HepG2 (cell line): ENCODE measurements around the gene EFNA2. TPM values are rescaled to one million over a fixed set of nuclear protein-coding genes. Genes with fewer than 3 reads are reported as not detected.

ENCODE experiments used
- CCAR2 ChIP-seq: fragments of 200-400 bp; formaldehyde crosslinking; optimal IDR thresholded peaks from 2 replicates; pipeline ENCODE3; 2018; ENCODE audit warnings: low read depth, mild to moderate bottlenecking, low read length, moderate library complexity
- CENPX ChIP-seq: sonication (generic); formaldehyde crosslinking; IDR thresholded peaks from 2 replicates; pipeline ENCODE4 v1.9.0; 2021; ENCODE audit warnings: mild to moderate bottlenecking, missing genetic modification reagents, moderate library complexity
- CREM ChIP-seq, 2 experiments: sonication (generic) in 1 of 2; formaldehyde crosslinking in 1 of 2; IDR thresholded peaks; 2 replicates each; pipeline versions ENCODE4 v1.4.0 to v1.6.1; 2016 to 2020; ENCODE audit warnings: antibody characterized with exemption in 1 of 2, mild to moderate bottlenecking in 1 of 2, missing genetic modification reagents in 1 of 2
- FIP1L1 ChIP-seq: fragments of 200-400 bp; formaldehyde crosslinking; IDR thresholded peaks from 2 replicates; pipeline ENCODE4 v1.6.1; 2018; ENCODE audit warnings: low read depth, mild to moderate bottlenecking, low read length, moderate library complexity, borderline replicate concordance; ENCODE audit not compliant: insufficient read depth
- FOSL1 ChIP-seq: sonication (generic); formaldehyde crosslinking; IDR thresholded peaks from 2 replicates; pipeline ENCODE4 v1.9.0; 2021; ENCODE audit warnings: missing genetic modification reagents, borderline replicate concordance
- FOSL2 ChIP-seq: sonication (generic); formaldehyde crosslinking; IDR thresholded peaks from 2 replicates; pipeline ENCODE4 v1.4.0; 2020; ENCODE audit warnings: missing genetic modification reagents
- HOXA9 ChIP-seq: sonication (generic); formaldehyde crosslinking; IDR thresholded peaks from 2 replicates; pipeline ENCODE4 v1.8.1; 2022; ENCODE audit warnings: missing genetic modification reagents, mild to moderate bottlenecking, moderate library complexity, borderline replicate concordance
- JUNB ChIP-seq: sonication (generic); formaldehyde crosslinking; IDR thresholded peaks from 2 replicates; pipeline ENCODE4 v1.8.0; 2022; ENCODE audit warnings: missing genetic modification reagents, mild to moderate bottlenecking, borderline replicate concordance
- KAT7 ChIP-seq: IDR thresholded peaks from 2 replicates; pipeline ENCODE4 v1.6.1; 2018; ENCODE audit warnings: borderline replicate concordance, missing compliant biosample characterization
- MIER3 ChIP-seq: IDR thresholded peaks from 2 replicates; pipeline ENCODE4 v1.6.1; 2016; ENCODE audit warnings: missing compliant biosample characterization, borderline replicate concordance
- MTA1 ChIP-seq: sonication (generic); formaldehyde crosslinking; IDR thresholded peaks from 2 replicates; pipeline ENCODE4 v1.4.0; 2020; ENCODE audit warnings: missing genetic modification reagents, mild to moderate bottlenecking, borderline replicate concordance
- MYC ChIP-seq: sonication (generic); formaldehyde crosslinking; IDR thresholded peaks from 2 replicates; pipeline ENCODE4 v1.9.0; 2021; ENCODE audit warnings: missing genetic modification reagents, borderline replicate concordance
- NPAS2 ChIP-seq: sonication (generic); formaldehyde crosslinking; IDR thresholded peaks from 2 replicates; pipeline ENCODE4 v1.8.0; 2022; ENCODE audit warnings: mild to moderate bottlenecking, missing genetic modification reagents, borderline replicate concordance
- PAX8 ChIP-seq: sonication (generic); formaldehyde crosslinking; IDR thresholded peaks from 2 replicates; pipeline ENCODE4 v1.8.0; 2022; ENCODE audit warnings: mild to moderate bottlenecking, missing genetic modification reagents, borderline replicate concordance
- RAD51 ChIP-seq: fragments of 450-650 bp; IDR thresholded peaks from 2 replicates; pipeline ENCODE4 v1.6.1; 2016; ENCODE audit warnings: borderline replicate concordance
- SCMH1 ChIP-seq: sonication (generic); formaldehyde crosslinking; IDR thresholded peaks from 2 replicates; pipeline ENCODE4 v1.9.0; 2021; ENCODE audit warnings: missing genetic modification reagents, mild to moderate bottlenecking, borderline replicate concordance
- SOX5 ChIP-seq: IDR thresholded peaks from 2 replicates; pipeline ENCODE4 v1.6.1; 2016; ENCODE audit warnings: borderline replicate concordance
- TEAD3 ChIP-seq: optimal IDR thresholded peaks from 2 replicates; pipeline ENCODE3; 2016; ENCODE audit warnings: borderline replicate concordance
- ZBTB33 ChIP-seq: sonication (generic); formaldehyde crosslinking; IDR thresholded peaks from 2 replicates; pipeline ENCODE4 v1.4.0; 2020; ENCODE audit warnings: missing genetic modification reagents
- ZFP36L1 ChIP-seq: sonication (generic); formaldehyde crosslinking; IDR thresholded peaks from 2 replicates; pipeline ENCODE4 v1.8.0; 2022; ENCODE audit warnings: mild to moderate bottlenecking, missing genetic modification reagents, moderate library complexity
- ZNF282 ChIP-seq: fragments of 450-650 bp; IDR thresholded peaks from 2 replicates; pipeline ENCODE4 v1.6.1; 2018; ENCODE audit not compliant: partially characterized antibody
- ZNF292 ChIP-seq: sonication (generic); formaldehyde crosslinking; IDR thresholded peaks from 2 replicates; pipeline ENCODE4 v1.8.1; 2022; ENCODE audit warnings: mild to moderate bottlenecking, low read depth, missing genetic modification reagents, borderline replicate concordance
- ZNF383 ChIP-seq: sonication (generic); formaldehyde crosslinking; IDR thresholded peaks from 2 replicates; pipeline ENCODE4 v1.4.0; 2020; ENCODE audit warnings: missing genetic modification reagents, mild to moderate bottlenecking, borderline replicate concordance
- ZNF441 ChIP-seq: sonication (generic); formaldehyde crosslinking; IDR thresholded peaks from 2 replicates; pipeline ENCODE4 v1.7.0; 2021; ENCODE audit warnings: missing genetic modification reagents, borderline replicate concordance
- ZNF446 ChIP-seq: sonication (generic); formaldehyde crosslinking; IDR thresholded peaks from 2 replicates; pipeline ENCODE4 v1.5.0; 2020; ENCODE audit warnings: mild to moderate bottlenecking, missing genetic modification reagents
- ZNF644 ChIP-seq: IDR thresholded peaks from 2 replicates; pipeline ENCODE4 v1.6.1; 2016; ENCODE audit warnings: low read depth
- ZNF841 ChIP-seq: sonication (generic); formaldehyde crosslinking; IDR thresholded peaks from 2 replicates; pipeline ENCODE4 v1.8.1; 2023; ENCODE audit warnings: missing genetic modification reagents, borderline replicate concordance
- polyA plus RNA-seq, 8 experiments: library from polyadenylated mRNA; depleted of rRNA in 3 of 8; stranded (reverse) in 7 of 8; unstranded in 1 of 8; fragments of >200 nt; fragmentation: Illumina TruSeq in 4 of 8; extraction: Trizol in 4 of 8; gene quantifications; 2 replicates each; pipeline versions ENCODE4 v1.2.1 to v1.2.3, GENCODE V29; 2011 to 2016; ENCODE audit warnings: low read depth in 4 of 8, missing spikeins in 1 of 8, mixed read lengths in 1 of 8; ENCODE audit not compliant: insufficient read depth in 1 of 8
- total RNA-seq, 5 experiments: library from RNA; depleted of rRNA; stranded (reverse); fragments of >200 nt; fragmentation: Illumina TruSeq; extraction: Trizol; gene quantifications; 2 replicates each; pipeline ENCODE4 v1.2.3, GENCODE V29; 2016; ENCODE audit warnings: low read depth in 1 of 5
- TF ChIP-seq, protein P1 (sequence below): sonication (generic); formaldehyde crosslinking; IDR thresholded peaks from 2 replicates; pipeline ENCODE4 v1.4.0; 2020; ENCODE audit warnings: low read depth, mild to moderate bottlenecking, missing genetic modification reagents

EFNA2 gene
- total and polyA plus RNA-seq, 2 of the 13 experiments (the other 11 are each of a cell fraction or from before 2014, with no cell fraction given), result 6.0 to 9.9 TPM

- TF ChIP-seq ZNF841 (CRISPR knock-in tag) (no peak), FOSL2 (CRISPR knock-in tag) (peak; percentile 80), SCMH1 (no peak), ZBTB33 (CRISPR knock-in tag) (peak; percentile 61; the same call in 1 of the 2 replicates), ZNF282 (no peak), HOXA9 (no peak), ZFP36L1 (no peak), CENPX (CRISPR knock-in tag) (no peak), RAD51 (no peak), TEAD3 (CRISPR knock-in tag) (peak; percentile 78), MYC (CRISPR knock-in tag) (peak; percentile 81; the same call in 1 of the 2 replicates), ZNF644 (CRISPR knock-in tag) (no peak), CREM (IDR thresholded peaks at IDR 0.05) (peak; percentile 82), CREM (CRISPR knock-in tag; IDR thresholded peaks at IDR 0.05) (no peak), ZNF441 (peak; percentile 84; the same call in 1 of the 2 replicates), MTA1 (CRISPR knock-in tag) (peak; percentile 83), ZNF292 (0 out of 2 replicates have a peak, but pooled peaks have one; percentile 61), KAT7 (CRISPR knock-in tag) (peak; percentile 35), FIP1L1 (no peak), FOSL1 (no peak), NPAS2 (CRISPR knock-in tag) (no peak), MIER3 (peak; percentile 62; the same call in 1 of the 2 replicates), JUNB (CRISPR knock-in tag) (no peak), ZNF383 (CRISPR knock-in tag) (0 out of 2 replicates have a peak, but pooled peaks have one; percentile 29), PAX8 (CRISPR knock-in tag) (no peak), ZNF446 (no peak; the same call in 1 of the 2 replicates), CCAR2 (no peak), SOX5 (CRISPR knock-in tag) (peak; percentile 81)
- TF ChIP-seq, protein P1, sequence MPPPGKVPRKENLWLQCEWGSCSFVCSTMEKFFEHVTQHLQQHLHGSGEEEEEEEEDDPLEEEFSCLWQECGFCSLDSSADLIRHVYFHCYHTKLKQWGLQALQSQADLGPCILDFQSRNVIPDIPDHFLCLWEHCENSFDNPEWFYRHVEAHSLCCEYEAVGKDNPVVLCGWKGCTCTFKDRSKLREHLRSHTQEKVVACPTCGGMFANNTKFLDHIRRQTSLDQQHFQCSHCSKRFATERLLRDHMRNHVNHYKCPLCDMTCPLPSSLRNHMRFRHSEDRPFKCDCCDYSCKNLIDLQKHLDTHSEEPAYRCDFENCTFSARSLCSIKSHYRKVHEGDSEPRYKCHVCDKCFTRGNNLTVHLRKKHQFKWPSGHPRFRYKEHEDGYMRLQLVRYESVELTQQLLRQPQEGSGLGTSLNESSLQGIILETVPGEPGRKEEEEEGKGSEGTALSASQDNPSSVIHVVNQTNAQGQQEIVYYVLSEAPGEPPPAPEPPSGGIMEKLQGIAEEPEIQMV (CRISPR knock-in tag), result peak; percentile 83; the same call in 1 of the 2 replicates
Measured at GRCh38 chr19:1244693-1245451, 40.8 kb upstream of the EFNA2 start (continued).
